Tibial artery (tissue), 4 donors: ENCODE measurements around the gene SUMO3.

Source experiments
- DNase-seq, 2 donors: peaks; one replicate each; pipeline ENCODE4 v3.0.0-alpha.2; 2019
- H3K27ac ChIP-seq, 2 donors: fragments of 200-600 bp; sonication (generic) in 1 of 2; 1 replicate in 1 of 2; 2 replicates in 1 of 2; pipeline ENCODE4 v1.5.1; 2018 to 2019; ENCODE audit warnings: mild to moderate bottlenecking in 1 of 2
- H3K27me3 ChIP-seq, 2 donors: fragments of 200-600 bp; sonication (generic) in 1 of 2; one replicate each; pipeline versions ENCODE4 v1.5.1 to v1.6.0; 2016 to 2019
- H3K36me3 ChIP-seq, 3 donors: fragments of 200-600 bp; sonication (generic) in 2 of 3; one replicate each; pipeline ENCODE4 v1.5.1; 2016 to 2019; ENCODE audit warnings: mild to moderate bottlenecking in 2 of 3
- H3K4me1 ChIP-seq, 4 donors: fragments of 200-600 bp; sonication (generic) in 2 of 4; 1 replicate in 3 of 4; 2 replicates in 1 of 4; pipeline ENCODE4 v1.5.1; 2016 to 2019
- H3K4me3 ChIP-seq, 2 donors: fragments of 200-600 bp; sonication (generic) in 1 of 2; 1 replicate in 1 of 2; 2 replicates in 1 of 2; pipeline ENCODE4 v1.5.1; 2018 to 2019; ENCODE audit warnings: mild to moderate bottlenecking in 2 of 2
- H3K9me3 ChIP-seq, 3 donors: fragments of 200-600 bp; sonication (generic) in 1 of 3; one replicate each; pipeline ENCODE4 v1.5.1; 2016 to 2019
- intact Hi-C: fragments of 100-400 bp; cut with DNase I; formaldehyde crosslinking; loops from one replicate; pipeline ENCODE4 v1.15.0; 2023; ENCODE audit warnings: low total_unique reads
- TF ChIP-seq, protein P1 (sequence below), 2 experiments: fragments of 200-600 bp in 1 of 2; fragments of 450-650 bp in 1 of 2; IDR thresholded peaks; one replicate each; pipeline ENCODE4 v1.5.1; 2017 to 2019; ENCODE audit warnings: antibody characterized with exemption in 2 of 2, mild to moderate bottlenecking in 1 of 2, moderate library complexity in 1 of 2

The SUMO3 gene

DNA sequence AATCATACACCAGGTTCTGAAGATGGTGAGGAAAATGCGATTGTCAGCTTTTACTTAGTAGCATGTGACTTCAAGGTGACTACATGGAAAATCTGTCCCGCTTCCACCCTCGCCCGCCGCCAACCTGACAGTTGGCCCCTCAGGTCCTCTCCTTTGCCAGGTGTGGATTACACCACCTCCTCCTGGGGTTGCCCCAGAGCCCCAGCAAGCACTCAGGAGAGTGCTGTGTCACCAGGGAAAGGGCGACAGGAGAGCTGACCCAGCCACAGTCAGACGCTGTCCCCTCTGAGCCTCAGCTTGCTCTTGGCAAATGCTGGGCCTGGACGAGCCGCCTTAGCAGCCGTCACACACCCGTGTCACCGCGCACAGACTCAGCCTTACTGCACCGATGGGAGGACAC, 37.7 kb upstream of the SUMO3 start:
- intact Hi-C loops: no loop called here
- Histone ChIP-seq H3K9me3 (no peaks in the 10 kb centered on the region), H3K27ac (no peak overlapping the region), H3K4me1 (peaks cover 0 to 24% (median 8%) of the 10 kb centered on the region in 4 donors), H3K4me3 (no peak overlapping the region), H3K27me3 (no peaks in the 10 kb centered on the region), H3K36me3 (peaks cover 71 to 98% (median 93%) of the 10 kb centered on the region in 3 donors)
- peak in 1 of 2 donors; percentile 4 for DNase-seq
- TF ChIP-seq, protein P1, sequence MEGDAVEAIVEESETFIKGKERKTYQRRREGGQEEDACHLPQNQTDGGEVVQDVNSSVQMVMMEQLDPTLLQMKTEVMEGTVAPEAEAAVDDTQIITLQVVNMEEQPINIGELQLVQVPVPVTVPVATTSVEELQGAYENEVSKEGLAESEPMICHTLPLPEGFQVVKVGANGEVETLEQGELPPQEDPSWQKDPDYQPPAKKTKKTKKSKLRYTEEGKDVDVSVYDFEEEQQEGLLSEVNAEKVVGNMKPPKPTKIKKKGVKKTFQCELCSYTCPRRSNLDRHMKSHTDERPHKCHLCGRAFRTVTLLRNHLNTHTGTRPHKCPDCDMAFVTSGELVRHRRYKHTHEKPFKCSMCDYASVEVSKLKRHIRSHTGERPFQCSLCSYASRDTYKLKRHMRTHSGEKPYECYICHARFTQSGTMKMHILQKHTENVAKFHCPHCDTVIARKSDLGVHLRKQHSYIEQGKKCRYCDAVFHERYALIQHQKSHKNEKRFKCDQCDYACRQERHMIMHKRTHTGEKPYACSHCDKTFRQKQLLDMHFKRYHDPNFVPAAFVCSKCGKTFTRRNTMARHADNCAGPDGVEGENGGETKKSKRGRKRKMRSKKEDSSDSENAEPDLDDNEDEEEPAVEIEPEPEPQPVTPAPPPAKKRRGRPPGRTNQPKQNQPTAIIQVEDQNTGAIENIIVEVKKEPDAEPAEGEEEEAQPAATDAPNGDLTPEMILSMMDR (IDR thresholded peaks at IDR 0.05): no peak

DNA sequence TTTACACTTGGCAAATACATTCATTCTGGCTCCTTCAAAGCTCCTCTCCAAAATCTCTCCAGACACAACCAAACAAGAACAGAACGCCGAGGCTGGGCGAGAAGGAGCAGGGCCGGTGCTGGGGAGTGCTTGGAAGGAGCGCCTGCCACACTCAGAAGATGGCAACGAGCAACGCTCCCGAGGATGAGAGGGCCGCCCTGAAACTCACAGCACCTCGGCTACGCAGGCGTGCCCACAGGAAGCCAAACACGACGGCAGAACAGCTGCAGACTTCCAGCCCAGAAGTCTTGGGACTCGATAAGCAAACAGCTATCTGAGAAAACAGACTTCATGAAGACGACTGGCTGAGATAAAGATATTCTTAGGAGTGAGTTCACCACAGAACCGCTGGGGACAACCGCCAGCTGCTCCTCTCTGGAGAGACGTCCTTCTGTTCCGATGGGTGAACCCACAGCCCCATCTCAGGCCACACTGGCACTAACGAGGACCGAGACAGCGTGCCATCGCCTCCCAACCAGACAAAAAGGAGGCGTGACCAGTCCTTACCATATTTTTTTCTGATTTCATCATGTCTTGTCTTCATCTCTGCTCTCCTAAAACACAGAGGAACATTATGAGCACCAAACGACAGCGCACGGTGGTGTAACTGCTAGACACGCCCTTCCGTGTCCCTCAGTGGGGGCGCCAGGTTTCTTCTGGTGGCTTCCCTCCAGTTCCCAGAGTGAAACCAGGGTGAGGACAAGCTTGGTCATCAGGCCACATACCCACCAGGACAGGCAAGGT, 37.0 kb upstream of the SUMO3 start:
- H3K4me1 ChIP-seq: peaks cover 0 to 24% (median 8%) of the 10 kb centered on the region in 4 donors
- peak in 1 of 2 donors; percentile 17 for DNase-seq
- H3K27ac ChIP-seq: no peak overlapping the region
- no peak overlapping the region for H3K4me3 ChIP-seq
- no peaks in the 10 kb centered on the region for H3K9me3 ChIP-seq
- peaks cover 71 to 99% (median 93%) of the 10 kb centered on the region in 3 donors for H3K36me3 ChIP-seq
- H3K27me3 ChIP-seq: no peaks in the 10 kb centered on the region
- TF ChIP-seq, protein P1 (IDR thresholded peaks at IDR 0.05): no peak
- intact Hi-C loops: no loop called here

DNA sequence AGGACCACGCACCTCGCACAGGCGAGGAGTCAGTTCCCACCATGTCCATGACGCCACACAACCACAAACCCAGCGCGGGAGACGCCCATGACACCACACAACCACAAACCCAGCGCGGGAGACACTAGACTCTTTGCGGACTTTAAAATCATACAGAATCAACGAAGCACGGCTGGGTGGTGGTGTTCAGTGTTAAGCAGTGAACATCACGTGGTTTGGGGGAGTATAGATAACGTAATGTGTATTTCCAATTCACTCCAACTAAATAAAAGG, 36.5 kb upstream of the SUMO3 start:
- Histone ChIP-seq H3K9me3 (no peaks in the 10 kb centered on the region), H3K4me3 (no peak overlapping the region), H3K4me1 (peaks cover 0 to 22% (median 7%) of the 10 kb centered on the region in 4 donors), H3K27me3 (no peaks in the 10 kb centered on the region), H3K36me3 (peaks cover 75 to 99% (median 94%) of the 10 kb centered on the region in 3 donors), H3K27ac (no peak overlapping the region)
- no peak for DNase-seq
- intact Hi-C loops: no loop called here
- TF ChIP-seq, protein P1 (IDR thresholded peaks at IDR 0.05): no peak

DNA sequence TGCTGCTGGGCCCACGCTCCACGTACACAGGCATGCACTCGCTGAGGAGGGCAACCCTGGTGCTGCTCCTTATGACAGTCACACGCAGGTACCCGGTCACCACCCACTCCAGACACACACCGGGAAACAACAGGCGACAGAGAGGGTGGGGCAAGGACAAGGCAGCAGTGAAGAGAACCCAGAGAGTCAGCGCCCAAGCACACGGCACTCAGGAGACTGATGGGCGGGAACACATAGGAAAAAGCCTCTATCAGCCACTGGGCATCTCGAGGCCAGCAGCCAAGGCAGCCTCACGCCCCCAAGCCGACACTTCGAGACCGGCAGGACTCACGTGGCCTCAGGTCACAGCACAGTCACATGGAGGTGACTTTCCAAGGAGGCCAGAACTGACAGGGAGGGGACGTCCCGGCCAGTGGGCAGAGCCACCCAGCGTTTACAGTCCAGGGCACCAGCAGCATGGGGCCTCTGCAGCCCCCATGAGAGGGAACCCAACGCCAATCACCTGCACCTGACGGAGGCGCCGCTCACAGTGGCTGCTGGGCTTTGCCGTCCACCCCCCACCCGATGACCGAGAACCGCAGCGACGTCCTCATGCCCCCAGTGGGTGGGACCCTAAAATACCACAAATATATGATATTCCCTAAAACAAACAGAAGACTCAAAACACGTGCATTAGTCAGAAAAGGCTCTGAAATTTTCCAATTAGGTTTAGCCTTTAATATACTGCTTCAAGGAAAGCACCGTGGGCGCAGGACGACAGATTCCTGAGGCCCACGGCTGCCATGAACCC, 35.9 kb upstream of the SUMO3 start:
- Histone ChIP-seq H3K4me1 (peaks cover 0 to 16% (median 5%) of the 10 kb centered on the region in 4 donors), H3K9me3 (no peaks in the 10 kb centered on the region), H3K4me3 (no peak overlapping the region), H3K27me3 (no peaks in the 10 kb centered on the region), H3K36me3 (peaks cover 75 to 99% (median 94%) of the 10 kb centered on the region in 3 donors), H3K27ac (no peak overlapping the region)
- no peak for DNase-seq
- TF ChIP-seq, protein P1 (IDR thresholded peaks at IDR 0.05): no peak
- intact Hi-C loops: no loop called here

DNA sequence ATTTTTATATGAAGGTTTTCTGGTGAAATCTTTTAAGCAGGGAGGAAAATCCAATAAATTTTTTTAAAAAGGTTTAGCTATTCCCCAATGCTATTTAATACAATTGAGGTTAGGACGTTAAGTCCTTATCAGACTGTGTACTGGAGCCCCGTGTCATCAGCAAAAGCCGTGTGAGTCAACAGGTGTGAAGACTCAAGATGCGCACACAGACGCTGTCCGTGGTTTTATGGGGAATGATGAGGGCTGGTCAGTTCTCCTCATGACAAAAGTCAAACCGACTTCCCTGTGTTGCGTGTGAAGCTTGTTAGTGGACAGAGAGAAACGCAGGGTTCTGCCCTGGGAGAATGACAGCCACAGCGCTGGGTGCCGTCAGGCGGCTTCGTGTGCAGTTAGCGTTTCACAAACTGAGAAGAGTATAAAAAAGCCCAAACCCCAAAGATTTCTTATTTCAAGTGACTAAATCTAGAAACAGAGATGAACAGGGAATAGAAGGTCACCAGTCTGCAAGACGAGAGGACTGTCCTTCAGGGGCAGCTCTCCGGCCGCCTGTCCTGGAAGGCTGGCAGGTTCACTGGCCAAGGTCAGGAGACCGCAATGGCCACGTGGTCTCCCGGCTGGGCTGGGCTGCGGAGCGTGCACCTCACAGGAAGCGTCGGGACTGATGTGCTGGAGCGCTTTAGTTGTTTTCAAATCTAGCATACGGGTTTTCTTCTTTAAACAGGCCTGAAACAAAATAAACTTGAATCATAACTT, 33.2 kb upstream of the SUMO3 start:
- intact Hi-C loops: no loop called here
- peaks cover 0 to 15% (median 10%) of the 10 kb centered on the region in 4 donors for H3K4me1 ChIP-seq

More for the DNA sequence above, 33.2 kb upstream of the SUMO3 start:
- Histone ChIP-seq H3K4me3 (no peak overlapping the region), H3K36me3 (peaks cover 64 to 82% (median 78%) of the 10 kb centered on the region in 3 donors), H3K27me3 (no peaks in the 10 kb centered on the region), H3K9me3 (no peaks in the 10 kb centered on the region), H3K27ac (no peak overlapping the region)
- TF ChIP-seq, protein P1 (IDR thresholded peaks at IDR 0.05): no peak
- peak in 1 of 2 donors; percentile 45 for DNase-seq
